NCI-H1417 treated with DMSO at 0.1 percent for 48 hours (cell line): Measurements from ENCODE around the gene HOXA7.

Experiments
- DNase-seq: peaks from one replicate; lab custom pipeline; 2025; lab: John Stamatoyannopoulos, UW

Gene HOXA7

GRCh38 chr7:27106901-27107240 lies 49.6 kb downstream of the HOXA7 start:
- DNase-seq: no peak

- no peak for DNase-seq
These were observed 50.1 kb downstream of the HOXA7 start for GRCh38 chr7:27106181-27106900.

GRCh38 chr7:27105301-27106031 lies 51.0 kb downstream of the HOXA7 start:
- no peak for DNase-seq

- no peak for DNase-seq
These were observed 52.0 kb downstream of the HOXA7 start for GRCh38 chr7:27104341-27105058.
